Measurements from ENCODE around the gene SPATA6L.

- TF ChIP-seq EZH2 (IDR thresholded peaks at IDR 0.05; ENCODE audit: low read depth) = no peak
- TF ChIP-seq CTCF (conservative IDR thresholded peaks at IDR 0.05) = no peak
These were observed 116.5 kb downstream of the SPATA6L start for GRCh38 chr9:4549751-4550295.
